A204.1 (cell line): Measurements from ENCODE around the gene JADE1.

ENCODE experiments used
- FAIRE-seq: peaks from 2 replicates; lab custom pipeline; 2012; peaks lifted over from hg19 to GRCh38; lab: Jason Lieb, UNC

The JADE1 gene

GRCh38 chr4:128879283-128879682 lies 69.8 kb downstream of the JADE1 start:
- FAIRE-seq = no peak

GRCh38 chr4:128879971-128880370 lies 70.5 kb downstream of the JADE1 start:
- no peak for FAIRE-seq

- FAIRE-seq = no peak
These were observed 71.2 kb downstream of the JADE1 start for GRCh38 chr4:128880662-128881061.

- FAIRE-seq = no peak
These were observed 95.3 kb downstream of the JADE1 start for GRCh38 chr4:128904821-128905220.

GRCh38 chr4:128906581-128906980 lies 97.1 kb downstream of the JADE1 start:
- no peak for FAIRE-seq

- FAIRE-seq = no peak
These were observed 98.5 kb downstream of the JADE1 start for GRCh38 chr4:128907981-128908380.

GRCh38 chr4:128908735-128909134 lies 99.2 kb downstream of the JADE1 start:
- FAIRE-seq = no peak

- FAIRE-seq = no peak
These were observed 103.7 kb downstream of the JADE1 start for GRCh38 chr4:128913228-128913627.

- no peak for FAIRE-seq
These were observed 106.0 kb downstream of the JADE1 start for GRCh38 chr4:128915544-128915943.

GRCh38 chr4:128916832-128917231 lies 107.3 kb downstream of the JADE1 start:
- FAIRE-seq = no peak

- FAIRE-seq = no peak
These were observed 108.3 kb downstream of the JADE1 start for GRCh38 chr4:128917781-128918180.

GRCh38 chr4:128921954-128922353 lies 112.5 kb downstream of the JADE1 start:
- FAIRE-seq = no peak
